H9 (cell line): ENCODE measurements around the gene CRPPA. TPM values are rescaled to one million over a fixed set of nuclear protein-coding genes. Genes with fewer than 3 reads are reported as not detected.
"Not testable (repeated sequence)": the region's sequence is repeated elsewhere in the genome, so short reads cannot be mapped to it uniquely, and the experiment has no call there.

Experiments
- DNase-seq: peaks from one replicate; pipeline ENCODE4 v3.0.0-alpha.2; 2017
- H2AFZ ChIP-seq: one replicate; pipeline ENCODE4 v1.6.1; 2013; ENCODE audit warnings: mild to moderate bottlenecking, low read length, control low read depth, moderate library complexity
- H2AK5ac ChIP-seq: 2 replicates; pipeline ENCODE4 v1.6.1; 2013; ENCODE audit warnings: low read length, control low read depth, mixed read lengths; ENCODE audit not compliant: insufficient read length
- H2BK120ac ChIP-seq: one replicate; pipeline ENCODE4 v1.6.1; 2013; ENCODE audit warnings: low read depth, mild to moderate bottlenecking, low read length, control low read depth, inconsistent platforms; ENCODE audit not compliant: poor library complexity, severe bottlenecking
- H2BK12ac ChIP-seq: 2 replicates; pipeline ENCODE4 v1.6.1; 2013; ENCODE audit warnings: low read length, control low read depth, mixed read lengths, low read depth; ENCODE audit not compliant: insufficient read length
- H2BK15ac ChIP-seq: 2 replicates; pipeline ENCODE4 v1.6.1; 2013; ENCODE audit warnings: low read depth, low read length, control low read depth
- H2BK20ac ChIP-seq: one replicate; pipeline ENCODE4 v1.6.1; 2013; ENCODE audit warnings: low read depth, mild to moderate bottlenecking, low read length, control low read depth, inconsistent platforms; ENCODE audit not compliant: poor library complexity, severe bottlenecking
- H2BK5ac ChIP-seq: 2 replicates; pipeline ENCODE4 v1.6.1; 2013; ENCODE audit warnings: low read length, control low read depth, mixed read lengths; ENCODE audit not compliant: insufficient read length
- H3K14ac ChIP-seq: 2 replicates; pipeline ENCODE4 v1.6.1; 2013; ENCODE audit warnings: low read length, control low read depth; ENCODE audit not compliant: insufficient read depth
- H3K18ac ChIP-seq: 2 replicates; pipeline ENCODE4 v1.6.1; 2013; ENCODE audit warnings: low read depth, mild to moderate bottlenecking, mixed read lengths, low read length, control low read depth; ENCODE audit not compliant: insufficient read length
- H3K23ac ChIP-seq: 2 replicates; pipeline ENCODE4 v1.6.1; 2013; ENCODE audit warnings: low read length, control low read depth, mixed read lengths, low read depth; ENCODE audit not compliant: insufficient read length
- H3K23me2 ChIP-seq: 2 replicates; pipeline ENCODE4 v1.6.1; 2013; ENCODE audit warnings: low read depth, mild to moderate bottlenecking, mixed read lengths, low read length, control low read depth; ENCODE audit not compliant: insufficient read length, poor library complexity, severe bottlenecking
- H3K27ac ChIP-seq: 2 replicates; pipeline ENCODE4 v1.5.1; 2013; ENCODE audit warnings: low read length, control low read depth, mixed read lengths, low read depth; ENCODE audit not compliant: insufficient read length
- H3K27me3 ChIP-seq: 2 replicates; pipeline ENCODE4 v1.6.1; 2013; ENCODE audit warnings: low read length, control low read depth, inconsistent platforms; ENCODE audit not compliant: insufficient read depth
- H3K4ac ChIP-seq: 2 replicates; pipeline ENCODE4 v1.6.1; 2013; ENCODE audit warnings: low read depth, mild to moderate bottlenecking, control low read depth, inconsistent platforms, low read length, moderate library complexity
- H3K4me1 ChIP-seq: 2 replicates; pipeline ENCODE4 v1.6.1; 2013; ENCODE audit warnings: low read length, control low read depth, inconsistent platforms; ENCODE audit not compliant: insufficient read depth
- H3K4me2 ChIP-seq: 2 replicates; pipeline ENCODE4 v1.6.1; 2013; ENCODE audit warnings: low read length, control low read depth, mixed read lengths; ENCODE audit not compliant: insufficient read length, insufficient read depth
- H3K56ac ChIP-seq: 2 replicates; pipeline ENCODE4 v1.6.1; 2013; ENCODE audit warnings: low read depth, mild to moderate bottlenecking, mixed read lengths, low read length, control low read depth; ENCODE audit not compliant: insufficient read length
- H3K79me1 ChIP-seq: 2 replicates; pipeline ENCODE4 v1.6.1; 2013; ENCODE audit warnings: low read depth, mild to moderate bottlenecking, moderate library complexity, low read length, control low read depth, inconsistent platforms; ENCODE audit not compliant: insufficient read depth, poor library complexity, severe bottlenecking
- H3K79me2 ChIP-seq: 2 replicates; pipeline ENCODE4 v1.6.1; 2013; ENCODE audit warnings: low read length, control low read depth, inconsistent platforms; ENCODE audit not compliant: insufficient read depth
- H3K9ac ChIP-seq: 2 replicates; pipeline ENCODE4 v1.6.1; 2013; ENCODE audit warnings: low read length, control low read depth, mixed read lengths; ENCODE audit not compliant: insufficient read length; ENCODE audit errors: extremely low read depth
- H3K9me3 ChIP-seq: one replicate; pipeline ENCODE4 v1.6.1; 2013; ENCODE audit warnings: low read depth, low read length, inconsistent platforms; ENCODE audit not compliant: control insufficient read depth
- H3T11ph ChIP-seq: one replicate; pipeline ENCODE4 v1.6.1; 2013; ENCODE audit warnings: mild to moderate bottlenecking, low read length, control low read depth, inconsistent platforms
- H4K20me1 ChIP-seq: one replicate; pipeline ENCODE4 v1.6.1; 2013; ENCODE audit not compliant: control insufficient read depth, insufficient read length, insufficient read depth
- H4K5ac ChIP-seq: 2 replicates; pipeline ENCODE4 v1.6.1; 2013; ENCODE audit warnings: low read depth, mild to moderate bottlenecking, mixed read lengths, low read length, control low read depth; ENCODE audit not compliant: insufficient read length
- H4K8ac ChIP-seq: replicated peaks from 2 replicates; pipeline ENCODE4 v1.6.1; 2013; ENCODE audit warnings: low read length, control low read depth, mixed read lengths, low read depth; ENCODE audit not compliant: insufficient read length
- H4K91ac ChIP-seq: 2 replicates; pipeline ENCODE4 v1.6.1; 2013; ENCODE audit warnings: low read depth, mild to moderate bottlenecking, moderate library complexity, mixed read lengths, low read length, control low read depth; ENCODE audit not compliant: insufficient read length
- H3K27ac Mint-ChIP-seq, 3 experiments: 2 replicates in 2 of 3; 3 replicates in 1 of 3; pipeline ENCODE4 v1.8.0; 2020 to 2021; ENCODE audit warnings: mixed read lengths in 3 of 3, mild to moderate bottlenecking in 1 of 3, moderate library complexity in 1 of 3
- H3K27me3 Mint-ChIP-seq: 2 replicates; pipeline ENCODE4 v1.8.0; 2021; ENCODE audit warnings: low read depth, mild to moderate bottlenecking, moderate library complexity, mixed read lengths
- H3K36me3 Mint-ChIP-seq, 3 experiments: 2 replicates in 2 of 3; 3 replicates in 1 of 3; pipeline ENCODE4 v1.8.0; 2020 to 2021; ENCODE audit warnings: low read depth in 3 of 3, mixed read lengths in 3 of 3; ENCODE audit not compliant: insufficient read depth in 1 of 3
- H3K4me1 Mint-ChIP-seq, 2 experiments: 2 replicates each; pipeline ENCODE4 v1.8.0; 2020; ENCODE audit warnings: mixed read lengths in 2 of 2
- H3K4me3 Mint-ChIP-seq, 2 experiments: 2 replicates in 1 of 2; 3 replicates in 1 of 2; pipeline ENCODE4 v1.8.0; 2020 to 2021; ENCODE audit warnings: mild to moderate bottlenecking in 2 of 2, mixed read lengths in 2 of 2, moderate library complexity in 1 of 2
- H3K9me3 Mint-ChIP-seq, 2 experiments: 2 replicates in 1 of 2; 3 replicates in 1 of 2; pipeline ENCODE4 v1.8.0; 2020; ENCODE audit warnings: mild to moderate bottlenecking in 2 of 2, mixed read lengths in 2 of 2, moderate library complexity in 1 of 2
- CTCF ChIP-seq: fragments of 200-600 bp; sonication (generic); conservative IDR thresholded peaks from 3 replicates; pipeline ENCODE4 v1.8.0; 2021; ENCODE audit warnings: antibody characterized with exemption, mild to moderate bottlenecking
- WGBS: extraction: QIAGEN DNeasy Blood & Tissue Kit; methylation state at CpG from one replicate; pipeline ENCODE4 v1.1.7; 2013; ENCODE audit warnings: missing lambda C conversion rate, low lambda C conversion rate, mixed read lengths; ENCODE audit not compliant: insufficient read length; ENCODE audit errors: extremely low coverage; 5-methylcytosine and 5-hydroxymethylcytosine counted together
- total RNA-seq: library from RNA; stranded (reverse); gene quantifications from 2 replicates; pipeline ENCODE4 v1.2.1, GENCODE V29; 2021

The CRPPA gene
- total RNA-seq, 1 experiment from 2014 or later = 1.9 TPM

- H3K36me3 Mint-ChIP-seq = peaks cover 18 to 23% (median 19%) of the 10 kb centered on the region in 3 experiments
- peaks cover 9% of the 10 kb centered on the region for H3K27me3 Mint-ChIP-seq
- Histone ChIP-seq H3K14ac (no peak overlapping the region), H2AFZ (no peak overlapping the region), H2BK15ac (no peak overlapping the region), H3K23ac (no peak overlapping the region), H3K18ac (no peak overlapping the region), H3K79me2 (no peaks in the 10 kb centered on the region), H2BK120ac (no peak overlapping the region), H3K9me3 (peaks cover 16% of the 10 kb centered on the region), H3K9ac (no peak overlapping the region), H3K56ac (no peak overlapping the region), H3K4ac (no peak overlapping the region), H4K8ac (no peak overlapping the region), H4K20me1 (no peaks in the 10 kb centered on the region), H2BK12ac (no peak overlapping the region), H3K27ac (no peak overlapping the region), H3K4me2 (no peak overlapping the region), H3K4me1 (no peaks in the 10 kb centered on the region), H2BK5ac (no peak overlapping the region), H3K79me1 (no peaks in the 10 kb centered on the region), H3K23me2 (no peaks in the 10 kb centered on the region), H3K27me3 (no peaks in the 10 kb centered on the region), H4K5ac (no peak overlapping the region), H3T11ph (no peak overlapping the region), H2BK20ac (no peak overlapping the region), H2AK5ac (no peak overlapping the region), H4K91ac (no peak overlapping the region)
- H3K9me3 Mint-ChIP-seq = peaks cover 28 to 35% of the 10 kb centered on the region in 2 experiments
- no peaks in the 10 kb centered on the region for H3K4me1 Mint-ChIP-seq
- no peak overlapping the region for H3K4me3 Mint-ChIP-seq
- no peak for DNase-seq
- WGBS = no CpG with 5 or more reads among the region's 2 CpGs
- no peak overlapping the region; a peak in 1 of 7 replicates for H3K27ac Mint-ChIP-seq
- no peak for TF ChIP-seq CTCF
These were observed 28.3 kb downstream of the CRPPA start for GRCh38 chr7:16392990-16393523.

- not testable (repeated sequence) for H3K27me3 ChIP-seq, H3K4ac ChIP-seq, H3K27ac Mint-ChIP-seq, H3K18ac ChIP-seq, H3K23me2 ChIP-seq, H2BK120ac ChIP-seq, H3K27me3 Mint-ChIP-seq, H2BK20ac ChIP-seq, H2AFZ ChIP-seq, H4K5ac ChIP-seq, H3K4me2 ChIP-seq, H2BK15ac ChIP-seq, H2AK5ac ChIP-seq, DNase-seq, H3K4me1 Mint-ChIP-seq, H3K14ac ChIP-seq, H3T11ph ChIP-seq, H2BK12ac ChIP-seq, H3K4me1 ChIP-seq, H3K9ac ChIP-seq, H3K56ac ChIP-seq, H4K8ac ChIP-seq, H4K91ac ChIP-seq, H3K79me1 ChIP-seq, H3K4me3 Mint-ChIP-seq, H3K79me2 ChIP-seq, H3K27ac ChIP-seq, H4K20me1 ChIP-seq, H3K23ac ChIP-seq, H2BK5ac ChIP-seq, H3K9me3 ChIP-seq
- WGBS = no CpG with 5 or more reads among the region's 18 CpGs
- H3K36me3 Mint-ChIP-seq = peaks cover 6 to 24% (median 21%) of the 10 kb centered on the region in 3 experiments; a peak in 6 of 7 replicates
- H3K9me3 Mint-ChIP-seq = peaks cover 40 to 54% of the 10 kb centered on the region in 2 experiments
These were observed 37.6 kb downstream of the CRPPA start for GRCh38 chr7:16383786-16384185.
